Muscle layer of duodenum (tissue), 2 donors: ENCODE measurements around the gene NPC1L1.

Source experiments
- H3K27ac ChIP-seq: one replicate; pipeline ENCODE4 v1.7.0; 2013; ENCODE audit warnings: mild to moderate bottlenecking, low read length
- H3K27me3 ChIP-seq: one replicate; pipeline ENCODE4 v1.7.0; 2013; ENCODE audit warnings: low read depth, mild to moderate bottlenecking, control low read depth, low read length
- H3K36me3 ChIP-seq, 2 donors: one replicate each; pipeline ENCODE4 v1.7.0; 2013; ENCODE audit warnings: low read length in 2 of 2, control low read depth in 1 of 2, mild to moderate bottlenecking in 1 of 2; ENCODE audit not compliant: insufficient read depth in 2 of 2, control insufficient read depth in 1 of 2
- H3K4me1 ChIP-seq, 2 donors: one replicate each; pipeline ENCODE4 v1.7.0; 2013; ENCODE audit warnings: low read length in 2 of 2, mild to moderate bottlenecking in 2 of 2, control low read depth in 1 of 2, moderate library complexity in 1 of 2; ENCODE audit not compliant: insufficient read depth in 2 of 2, control insufficient read depth in 1 of 2
- H3K4me3 ChIP-seq, 2 donors: one replicate each; pipeline ENCODE4 v1.7.0; 2013; ENCODE audit warnings: low read length in 2 of 2, low read depth in 1 of 2, mild to moderate bottlenecking in 1 of 2
- H3K9me3 ChIP-seq, 2 donors: one replicate each; pipeline ENCODE4 v1.7.0; 2013; ENCODE audit warnings: low read length in 2 of 2, control low read depth in 1 of 2, mild to moderate bottlenecking in 1 of 2; ENCODE audit not compliant: control insufficient read depth in 1 of 2
- donor health status: healthy.

Gene NPC1L1

GRCh38 chr7:44466300-44467216 lies 74.6 kb downstream of the NPC1L1 start:
- H3K4me1 ChIP-seq: peaks cover 4 to 14% of the 10 kb centered on the region in 2 donors
- peaks cover 3 to 29% of the 10 kb centered on the region in 2 donors for H3K36me3 ChIP-seq
- H3K9me3 ChIP-seq: no peaks in the 10 kb centered on the region
- H3K27me3 ChIP-seq: no peaks in the 10 kb centered on the region
- no peak overlapping the region for H3K4me3 ChIP-seq
- H3K27ac ChIP-seq: no peak overlapping the region

- peaks cover 4 to 13% of the 10 kb centered on the region in 2 donors for H3K4me1 ChIP-seq
- H3K27me3 ChIP-seq: no peaks in the 10 kb centered on the region
- no peak overlapping the region for H3K4me3 ChIP-seq
- H3K27ac ChIP-seq: no peak overlapping the region
- peaks cover 0 to 21% of the 10 kb centered on the region in 2 donors for H3K36me3 ChIP-seq
- no peaks in the 10 kb centered on the region for H3K9me3 ChIP-seq
These were observed 75.6 kb downstream of the NPC1L1 start for GRCh38 chr7:44465490-44465889.

DNA sequence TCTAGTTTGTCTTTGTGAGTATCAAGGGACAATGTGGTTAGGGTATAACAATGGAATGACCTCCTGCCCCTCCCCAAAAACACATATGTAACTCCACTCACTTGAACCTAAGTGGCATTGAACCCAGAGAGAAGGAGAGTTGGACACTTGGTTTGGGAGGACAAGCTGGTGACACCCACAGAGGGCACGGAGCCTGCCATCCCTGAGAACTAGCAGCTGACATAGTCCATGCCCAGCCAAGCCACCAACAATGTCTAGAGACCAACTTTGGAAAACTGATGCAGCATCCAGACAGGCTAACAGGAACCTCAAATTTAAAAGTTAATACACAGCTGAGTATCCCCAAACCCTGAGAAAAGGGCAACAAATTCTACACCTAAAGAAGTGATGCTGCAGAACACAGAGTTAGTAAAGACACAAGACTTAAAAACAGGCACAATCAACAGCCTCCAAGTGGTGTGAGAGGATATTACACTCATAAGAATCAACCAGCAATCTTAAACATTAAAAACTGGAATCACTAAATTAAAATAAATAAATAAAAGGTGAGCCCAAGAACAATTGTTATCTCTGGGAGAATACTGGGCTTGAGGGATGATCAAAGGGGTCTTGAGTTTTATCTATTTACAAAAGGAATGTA lies 77.8 kb downstream of the NPC1L1 start:
- Histone ChIP-seq H3K4me1 (peaks cover 0 to 4% of the 10 kb centered on the region in 2 donors), H3K4me3 (no peak overlapping the region), H3K36me3 (peaks cover 0 to 22% of the 10 kb centered on the region in 2 donors), H3K27me3 (no peaks in the 10 kb centered on the region), H3K27ac (no peak overlapping the region), H3K9me3 (no peaks in the 10 kb centered on the region)
